WTC11 (cell line): ENCODE data around the gene MYO7B. TPM values are rescaled to one million over a fixed set of nuclear protein-coding genes. Genes with fewer than 3 reads are reported as not detected.

Experiments
- ATAC-seq: fragments of 200-7000 bp; cut with Tn5 transposase; 2 replicates; pipeline ENCODE4 v1.10.0; 2021; ENCODE audit warnings: mild to moderate bottlenecking, moderate library complexity
- CTCF ChIA-PET: fragments of 300-600 bp; sonication (Branson Sonifier 250); formaldehyde crosslinking; loops from one replicate; lab custom pipeline; 2021; ENCODE audit warnings: antibody characterized with exemption; lab: Charles Lee
- POLR2A ChIA-PET: fragments of 350-600 bp; sonication (Branson Sonifier 250); formaldehyde crosslinking; loops from one replicate; lab custom pipeline; 2021; ENCODE audit warnings: antibody characterized with exemption; lab: Charles Lee
- DNase-seq: peaks from one replicate; pipeline ENCODE4 v3.0.0; 2021; ENCODE audit warnings: low spot score
- H3K27ac Mint-ChIP-seq: 2 replicates; pipeline ENCODE4 v1.8.0; 2021; ENCODE audit warnings: mixed read lengths
- H3K27me3 Mint-ChIP-seq: 2 replicates; pipeline ENCODE4 v1.8.0; 2021; ENCODE audit warnings: low read depth, mild to moderate bottlenecking, moderate library complexity, mixed read lengths
- H3K36me3 Mint-ChIP-seq: 2 replicates; pipeline ENCODE4 v1.8.0; 2021; ENCODE audit warnings: mixed read lengths
- H3K4me1 Mint-ChIP-seq: 2 replicates; pipeline ENCODE4 v1.8.0; 2022; ENCODE audit warnings: mixed read lengths
- H3K4me3 Mint-ChIP-seq: 2 replicates; pipeline ENCODE4 v1.8.0; 2021; ENCODE audit warnings: mild to moderate bottlenecking, moderate library complexity, mixed read lengths
- H3K9me3 Mint-ChIP-seq: 2 replicates; pipeline ENCODE4 v1.8.0; 2021; ENCODE audit warnings: mixed read lengths
- CBFB ChIP-seq: sonication (generic); formaldehyde crosslinking; IDR thresholded peaks from 2 replicates; pipeline ENCODE4 v1.8.1; 2022; ENCODE audit warnings: mild to moderate bottlenecking, low read depth, missing genetic modification reagents
- E2F5 ChIP-seq: sonication (generic); formaldehyde crosslinking; IDR thresholded peaks from 2 replicates; pipeline ENCODE4 v1.8.1; 2022; ENCODE audit warnings: mild to moderate bottlenecking, moderate library complexity, missing genetic modification reagents
- ELF4 ChIP-seq: sonication (generic); formaldehyde crosslinking; IDR thresholded peaks from 2 replicates; pipeline ENCODE4 v1.8.1; 2022; ENCODE audit warnings: low read depth, mild to moderate bottlenecking, moderate library complexity, missing genetic modification reagents
- FOXJ3 ChIP-seq: sonication (generic); formaldehyde crosslinking; IDR thresholded peaks from 2 replicates; pipeline ENCODE4 v1.9.0; 2021; ENCODE audit warnings: missing genetic modification reagents, mild to moderate bottlenecking, borderline replicate concordance
- KAT7 ChIP-seq: sonication (generic); formaldehyde crosslinking; IDR thresholded peaks from 2 replicates; pipeline ENCODE4 v1.8.1; 2023; ENCODE audit warnings: missing genetic modification reagents, mild to moderate bottlenecking, borderline replicate concordance
- MXD4 ChIP-seq: fragments of 250-450 bp; sonication (Bioruptor Pico); IDR thresholded peaks from 2 replicates; pipeline ENCODE4 v1.8.0; 2021; ENCODE audit warnings: mild to moderate bottlenecking, moderate library complexity, borderline replicate concordance
- RELA ChIP-seq: sonication (generic); formaldehyde crosslinking; IDR thresholded peaks from 2 replicates; pipeline ENCODE4 v1.8.1; 2022; ENCODE audit warnings: missing genetic modification reagents, mild to moderate bottlenecking, borderline replicate concordance
- RORB ChIP-seq: fragments of 250-450 bp; sonication (Bioruptor Pico); IDR thresholded peaks from 2 replicates; pipeline ENCODE4 v1.9.0; 2021; ENCODE audit warnings: mild to moderate bottlenecking
- SP1 ChIP-seq: sonication (generic); formaldehyde crosslinking; conservative IDR thresholded peaks from 2 replicates; pipeline ENCODE4 v1.8.1; 2022; ENCODE audit warnings: missing genetic modification reagents
- STAT6 ChIP-seq: sonication (generic); formaldehyde crosslinking; conservative IDR thresholded peaks from 2 replicates; pipeline ENCODE4 v1.8.1; 2023; ENCODE audit warnings: mild to moderate bottlenecking, low read depth, missing genetic modification reagents, moderate library complexity
- ZBTB21 ChIP-seq: sonication (generic); formaldehyde crosslinking; IDR thresholded peaks from 2 replicates; pipeline ENCODE4 v1.8.1; 2023; ENCODE audit warnings: mild to moderate bottlenecking, missing genetic modification reagents, borderline replicate concordance
- ZBTB43 ChIP-seq: sonication (generic); formaldehyde crosslinking; IDR thresholded peaks from 2 replicates; pipeline ENCODE4 v1.8.1; 2023; ENCODE audit warnings: mild to moderate bottlenecking, missing genetic modification reagents
- ZNF121 ChIP-seq: sonication (generic); formaldehyde crosslinking; IDR thresholded peaks from 2 replicates; pipeline ENCODE4 v1.8.0; 2023; ENCODE audit warnings: missing genetic modification reagents
- ZNF423 ChIP-seq: fragments of 250-450 bp; sonication (Bioruptor Pico); IDR thresholded peaks from 2 replicates; pipeline ENCODE4 v2.1.2; 2022; ENCODE audit warnings: mild to moderate bottlenecking, moderate library complexity
- ZNF512 ChIP-seq: sonication (generic); formaldehyde crosslinking; IDR thresholded peaks from 2 replicates; pipeline ENCODE4 v1.8.1; 2022; ENCODE audit warnings: missing genetic modification reagents, borderline replicate concordance
- ZNF532 ChIP-seq: fragments of 250-450 bp; sonication (Bioruptor Pico); IDR thresholded peaks from 2 replicates; pipeline ENCODE4 v1.9.0; 2021; ENCODE audit warnings: mild to moderate bottlenecking, borderline replicate concordance
- total RNA-seq: library from RNA; stranded (reverse); gene quantifications from 3 replicates; pipeline ENCODE4 v1.2.3, GENCODE V29; 2021

MYO7B gene
- total RNA-seq, 1 experiment from 2014 or later = not detected

GRCh38 chr2:127620866-127621265, 85.4 kb downstream of the MYO7B start (continued):
- TF ChIP-seq MXD4 = no peak
- no peak for TF ChIP-seq E2F5 (CRISPR knock-in tag)

GRCh38 chr2:127621981-127622431, 86.5 kb downstream of the MYO7B start:
- no peak overlapping the region for H3K4me3 Mint-ChIP-seq
- TF ChIP-seq FOXJ3 (CRISPR knock-in tag) (no peak), ZNF423 (CRISPR knock-in tag) (no peak), RELA (CRISPR knock-in tag) (no peak), RORB (CRISPR knock-in tag) (no peak), ZBTB21 (CRISPR knock-in tag) (no peak), ZNF512 (no peak), ZNF121 (CRISPR knock-in tag) (no peak), STAT6 (CRISPR knock-in tag) (no peak), ZBTB43 (CRISPR knock-in tag) (no peak), ELF4 (no peak), SP1 (no peak), KAT7 (no peak), CBFB (CRISPR knock-in tag) (no peak), ZNF532 (CRISPR knock-in tag) (no peak)
- H3K9me3 Mint-ChIP-seq = no peaks in the 10 kb centered on the region
- no peaks in the 10 kb centered on the region for H3K36me3 Mint-ChIP-seq
- CTCF ChIA-PET = interaction anchor here (1.8 kb wide), 1 partner anchor 31 kb away, joined by 9 read pairs; no protein-coding TSS in a partner anchor
- no peaks in the 10 kb centered on the region for H3K4me1 Mint-ChIP-seq
- ATAC-seq (no peak), DNase-seq (peak; percentile 7)
- no peaks in the 10 kb centered on the region for H3K27me3 Mint-ChIP-seq
- POLR2A ChIA-PET = no interaction called here
- H3K27ac Mint-ChIP-seq = no peak overlapping the region
